ENCODE results near the gene SPRY1.

- TF ChIP-seq EZH2phosphoT487 (IDR thresholded peaks at IDR 0.05; ENCODE audit: insufficient read depth, low read depth) (no peak), EZH2 (IDR thresholded peaks at IDR 0.05; ENCODE audit: insufficient read depth, poor library complexity, severe bottlenecking) (no peak)
Measured at GRCh38 chr4:123415576-123415975, 19.0 kb downstream of the SPRY1 start.

All from GM23248 (cell line).